HG03196 (cell line): ENCODE results near the gene IMMP2L.

ENCODE experiments used
- ATAC-seq: cut with Tn5 transposase; IDR thresholded peaks from one replicate; pipeline ENCODE4 v1.9.1; 2021; ENCODE audit not compliant: unreplicated experiment

IMMP2L gene

DNA sequence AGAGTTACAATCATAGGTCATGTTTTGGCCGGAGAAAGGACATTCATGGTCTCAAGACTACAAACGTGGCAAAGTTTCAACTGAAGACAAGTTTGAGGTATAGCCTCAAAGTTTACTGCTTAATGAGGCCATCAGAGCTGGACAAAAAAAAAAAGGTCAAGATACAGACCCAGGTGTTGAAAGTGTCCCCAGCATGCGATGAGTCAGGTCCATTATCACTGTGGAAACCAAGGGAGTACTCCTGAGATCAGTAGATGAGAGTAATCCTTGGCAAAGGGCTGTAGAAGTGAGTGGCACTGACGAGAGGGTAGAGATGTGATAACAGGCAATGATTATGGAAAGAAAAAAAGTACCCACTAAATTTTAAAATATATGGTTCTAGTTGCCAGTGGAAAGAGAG lies 551.5 kb downstream of the IMMP2L start:
- ATAC-seq = no peak

DNA sequence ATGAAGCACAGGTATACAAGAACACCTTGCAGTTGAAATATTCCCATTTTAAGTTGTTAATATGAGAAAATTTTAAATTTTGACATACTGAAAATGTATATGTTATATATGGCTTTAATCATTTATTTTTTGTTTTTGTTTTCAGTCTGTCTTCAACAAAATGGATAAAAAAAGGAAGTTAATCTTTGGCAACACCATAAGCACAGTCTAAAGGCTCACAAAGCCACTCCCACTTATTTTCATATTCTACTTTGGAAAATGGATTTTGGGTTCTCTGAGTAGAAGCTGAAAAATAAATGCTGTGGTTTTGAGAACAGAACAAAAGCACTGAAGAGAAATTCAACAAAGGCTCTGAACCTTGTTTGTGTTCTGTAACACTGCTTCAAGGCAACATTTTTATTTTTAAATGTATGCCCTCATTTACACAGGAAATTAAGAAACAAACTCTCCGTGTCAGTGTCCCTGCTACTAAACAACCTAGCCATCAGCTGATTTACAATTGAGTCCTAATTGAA lies 552.7 kb downstream of the IMMP2L start:
- no peak for ATAC-seq

DNA sequence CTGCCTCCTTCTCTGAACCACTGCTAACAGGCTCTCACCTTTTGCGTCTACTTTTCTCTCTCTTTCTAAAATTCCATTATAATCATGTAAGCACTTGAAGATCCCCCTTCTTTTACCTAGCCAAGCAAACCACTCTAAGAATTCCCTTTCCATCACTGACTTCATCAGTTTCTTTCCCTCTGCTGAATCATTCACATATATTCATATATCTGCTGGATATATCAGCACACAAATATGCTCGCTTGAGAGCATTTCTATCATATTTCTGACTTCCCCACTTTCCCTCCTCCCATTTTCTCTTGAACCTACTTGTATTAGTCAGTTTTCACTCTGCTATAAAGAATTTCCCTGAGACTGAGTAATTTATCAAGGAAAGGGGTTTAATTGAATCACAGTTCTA lies 555.6 kb downstream of the IMMP2L start:
- ATAC-seq = no peak

DNA sequence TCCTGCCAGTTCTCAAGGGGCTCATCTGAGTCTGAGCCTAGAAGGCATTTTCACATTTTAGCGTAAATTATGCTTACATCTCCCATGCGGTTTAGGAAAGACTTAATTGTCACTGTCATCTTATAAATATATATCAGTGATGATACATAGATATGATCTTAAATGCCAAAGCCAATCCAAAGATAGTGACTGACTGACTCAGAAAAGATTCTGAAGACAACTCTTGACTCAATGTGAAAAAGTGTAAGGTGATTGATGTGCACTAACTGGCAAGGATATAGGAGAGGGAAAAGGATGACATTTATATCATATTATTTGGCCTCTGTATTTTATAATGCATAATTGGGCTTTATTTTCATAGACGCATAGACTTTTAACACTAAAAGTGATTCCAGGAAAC lies 556.3 kb downstream of the IMMP2L start:
- no peak for ATAC-seq

DNA sequence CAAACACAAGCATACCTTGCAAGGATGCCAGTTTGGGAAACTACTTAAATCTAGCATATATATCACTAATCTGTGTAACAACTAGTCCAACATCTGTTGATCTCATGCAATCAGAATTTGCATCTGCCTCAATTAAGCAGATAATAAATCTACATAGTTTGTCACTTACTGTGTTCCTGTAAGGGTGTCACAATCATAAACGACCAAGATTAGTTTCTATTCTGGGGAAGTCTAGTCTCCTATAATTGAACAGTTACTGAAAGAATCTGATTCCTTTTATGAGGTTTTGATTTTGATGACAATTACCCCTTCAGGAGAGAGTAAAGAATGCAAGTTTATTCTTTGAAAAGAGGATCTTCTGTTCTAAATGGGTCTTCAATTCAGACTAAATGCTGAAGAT lies 556.8 kb downstream of the IMMP2L start:
- no peak for ATAC-seq

DNA sequence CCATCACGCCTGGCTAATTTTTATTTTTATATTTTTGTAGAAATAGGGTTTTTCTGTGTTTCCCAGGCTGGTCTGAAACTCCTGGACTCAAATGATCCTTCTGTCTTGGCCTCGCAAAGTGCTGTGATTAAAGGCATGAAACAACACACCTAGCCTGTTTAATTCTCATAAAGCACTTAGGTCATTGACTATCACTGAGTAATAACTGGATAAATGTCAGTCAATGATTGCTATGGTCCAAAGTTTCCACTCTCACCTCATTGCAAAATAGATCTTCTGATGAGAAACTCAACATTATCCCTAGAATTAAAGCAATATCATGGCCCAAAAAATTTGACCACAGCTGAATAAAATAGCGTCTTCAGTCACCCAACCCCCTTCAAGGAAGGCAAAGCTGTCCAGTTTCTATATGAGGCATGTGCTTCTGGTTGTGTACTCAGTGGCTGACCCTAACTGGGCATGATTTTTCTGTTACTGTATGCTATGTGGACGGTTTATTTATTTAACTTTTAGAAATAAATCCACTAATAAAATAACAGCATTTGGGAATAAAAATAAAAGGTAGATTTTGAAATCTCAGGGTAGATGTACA lies 557.9 kb downstream of the IMMP2L start:
- no peak for ATAC-seq

DNA sequence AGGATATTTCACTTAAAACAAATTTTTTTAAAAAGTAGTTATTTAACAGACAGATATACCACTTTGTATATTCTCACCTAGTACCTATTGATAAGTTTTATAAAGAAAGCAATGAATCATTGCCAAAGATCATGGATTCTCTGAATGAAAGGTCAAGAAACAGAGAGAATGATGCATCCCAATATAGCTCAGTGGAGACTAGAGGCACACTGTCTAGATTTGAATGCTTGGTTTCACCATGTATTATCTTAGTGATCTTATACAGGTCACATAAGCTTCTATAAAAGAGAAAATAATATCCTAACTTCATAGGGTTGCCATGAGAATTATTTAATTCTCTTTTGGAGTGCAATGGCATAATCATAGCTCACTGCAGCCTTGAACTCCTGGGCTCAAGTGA lies 558.4 kb downstream of the IMMP2L start:
- ATAC-seq = no peak

DNA sequence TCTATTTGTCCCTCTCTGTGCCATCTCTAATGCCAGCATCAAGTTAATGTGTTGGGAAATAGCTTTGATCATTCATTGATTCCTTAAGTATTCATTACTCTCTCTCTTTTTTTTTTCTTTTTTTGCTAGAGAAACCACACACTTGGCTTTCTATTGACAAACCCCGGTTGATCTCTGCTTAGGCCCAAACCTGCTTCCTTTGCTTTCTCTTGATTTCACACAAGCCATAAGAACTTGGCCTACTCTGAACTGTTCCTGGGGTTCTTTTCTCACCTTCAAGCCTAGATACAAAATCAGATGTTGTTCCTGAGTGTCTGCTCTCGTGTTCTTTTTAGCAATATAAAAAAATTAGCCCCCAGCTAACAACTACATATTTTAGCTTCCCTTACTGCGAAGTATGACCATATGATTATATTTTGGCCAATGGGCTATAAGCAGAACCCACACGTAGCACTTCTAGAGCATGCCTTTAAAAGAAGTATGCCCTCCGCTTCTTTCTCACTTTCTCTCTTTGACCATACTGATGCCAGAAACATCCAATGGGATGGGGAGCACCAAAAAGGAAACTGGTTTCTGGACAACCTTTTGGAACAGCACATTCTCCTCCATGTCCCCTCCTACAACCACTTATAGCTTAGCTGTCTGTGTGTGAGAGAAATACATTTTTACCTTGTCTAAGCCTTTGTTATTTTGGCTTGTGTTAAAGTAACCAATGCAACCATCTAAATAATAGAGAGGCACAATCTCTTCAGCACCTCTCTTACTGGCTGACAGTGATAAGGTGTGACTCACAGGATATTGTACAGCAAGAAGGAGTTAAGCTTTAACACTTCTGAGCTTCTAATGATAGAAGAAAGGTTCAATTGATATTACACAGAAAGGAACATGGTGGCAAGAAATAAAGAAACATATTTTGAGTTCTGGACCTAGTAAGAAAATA lies 568.0 kb downstream of the IMMP2L start:
- no peak for ATAC-seq

DNA sequence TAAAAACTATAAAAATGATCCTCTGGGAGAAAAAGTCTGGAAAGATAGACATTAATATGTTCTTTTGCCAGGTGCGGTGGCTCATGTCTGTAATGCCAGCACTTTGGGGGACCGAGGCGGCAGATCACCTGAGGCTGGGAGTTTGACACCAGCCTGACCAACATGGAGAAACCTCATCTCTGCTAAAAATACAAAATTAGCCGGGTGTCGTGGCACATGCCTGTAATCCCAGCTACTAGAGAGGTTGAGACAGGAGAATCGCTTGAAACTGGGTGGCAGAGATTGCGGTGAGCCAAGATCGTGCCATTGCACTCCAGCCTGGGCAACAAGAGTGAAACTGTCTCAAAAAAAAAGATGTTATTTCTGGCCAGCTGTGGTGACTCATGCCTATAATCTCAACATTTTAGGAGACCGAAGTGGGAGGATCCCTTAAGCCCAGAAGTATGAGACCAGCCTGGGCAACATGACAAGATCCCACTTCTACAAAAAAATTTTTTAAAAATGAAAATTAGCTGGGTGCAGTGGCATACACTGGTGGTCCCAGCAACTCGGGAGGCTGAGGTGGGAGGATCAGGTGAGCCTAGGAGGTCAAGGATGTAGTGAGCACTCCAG lies 573.3 kb downstream of the IMMP2L start:
- ATAC-seq = no peak

DNA sequence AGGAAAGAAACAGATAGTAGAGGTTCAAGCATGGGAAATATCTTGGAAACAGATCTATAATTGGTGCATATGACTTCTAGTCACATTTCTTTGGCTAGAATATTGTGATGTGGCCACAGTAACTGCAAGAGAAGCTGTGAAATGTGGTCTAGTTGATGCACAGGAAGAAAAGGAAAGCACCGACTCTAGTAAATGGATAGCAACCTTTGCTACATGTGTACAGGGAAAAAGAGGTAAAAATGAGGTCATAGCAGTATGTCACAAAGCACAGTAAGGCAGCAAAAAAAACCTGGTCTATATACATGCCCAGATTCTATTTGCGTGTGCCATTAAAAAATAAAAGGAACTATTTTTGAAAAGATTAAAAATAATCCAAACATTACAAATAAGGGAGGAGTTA lies 573.9 kb downstream of the IMMP2L start:
- no peak for ATAC-seq

DNA sequence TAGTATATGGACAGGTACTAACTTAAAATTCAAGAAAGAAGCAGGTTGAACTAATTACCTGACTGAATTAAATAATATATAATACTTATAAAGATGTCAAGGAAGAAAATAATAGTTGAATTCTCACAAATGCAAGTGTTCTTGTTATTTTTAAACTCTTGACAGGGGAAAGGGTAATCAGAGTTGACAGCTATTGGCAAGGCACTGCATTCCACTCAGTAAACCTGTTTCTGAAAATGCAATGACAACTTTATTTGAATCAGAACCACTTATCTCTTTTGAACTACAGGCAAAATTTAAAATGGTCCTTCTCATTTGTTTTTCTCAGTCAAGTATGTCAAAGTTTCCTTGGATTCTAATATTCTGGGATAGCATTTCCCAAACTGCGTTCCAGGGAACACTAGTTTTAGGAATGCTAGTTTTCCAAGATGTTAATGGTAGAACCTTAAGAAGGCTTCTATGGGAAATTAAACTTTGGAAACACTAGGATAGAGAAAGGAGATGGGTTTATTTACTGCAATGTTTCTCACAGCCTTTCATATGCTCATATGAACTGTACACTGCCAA lies 575.1 kb downstream of the IMMP2L start:
- no peak for ATAC-seq

DNA sequence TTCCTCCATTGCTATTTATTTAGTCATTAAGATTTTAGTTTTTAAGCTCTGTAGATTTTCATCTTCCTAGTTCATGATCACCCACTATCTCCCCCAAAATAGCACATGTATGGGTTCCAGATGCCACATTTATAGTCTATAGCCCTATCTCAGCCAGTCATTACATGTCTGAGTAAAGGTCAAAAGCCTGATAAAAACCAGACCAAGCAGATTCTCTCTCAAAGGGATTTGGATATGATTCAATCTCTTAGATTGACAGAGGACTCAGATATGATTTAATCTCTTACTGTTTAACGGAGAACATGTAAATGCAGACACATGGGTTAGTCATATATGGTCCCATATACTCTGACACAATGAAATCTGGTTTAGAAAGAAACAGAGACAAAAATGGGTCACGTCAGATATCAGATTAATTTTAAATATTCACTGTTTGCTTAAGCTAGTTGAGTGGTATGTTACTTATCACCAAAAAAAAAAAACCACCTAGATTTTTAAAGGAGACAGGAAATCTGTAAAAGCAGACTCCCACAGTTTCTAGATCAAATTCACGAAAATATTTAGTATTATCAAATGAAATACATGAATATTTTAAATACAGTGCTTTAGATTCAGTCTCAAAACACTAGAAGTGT lies 578.4 kb downstream of the IMMP2L start:
- ATAC-seq = no peak

DNA sequence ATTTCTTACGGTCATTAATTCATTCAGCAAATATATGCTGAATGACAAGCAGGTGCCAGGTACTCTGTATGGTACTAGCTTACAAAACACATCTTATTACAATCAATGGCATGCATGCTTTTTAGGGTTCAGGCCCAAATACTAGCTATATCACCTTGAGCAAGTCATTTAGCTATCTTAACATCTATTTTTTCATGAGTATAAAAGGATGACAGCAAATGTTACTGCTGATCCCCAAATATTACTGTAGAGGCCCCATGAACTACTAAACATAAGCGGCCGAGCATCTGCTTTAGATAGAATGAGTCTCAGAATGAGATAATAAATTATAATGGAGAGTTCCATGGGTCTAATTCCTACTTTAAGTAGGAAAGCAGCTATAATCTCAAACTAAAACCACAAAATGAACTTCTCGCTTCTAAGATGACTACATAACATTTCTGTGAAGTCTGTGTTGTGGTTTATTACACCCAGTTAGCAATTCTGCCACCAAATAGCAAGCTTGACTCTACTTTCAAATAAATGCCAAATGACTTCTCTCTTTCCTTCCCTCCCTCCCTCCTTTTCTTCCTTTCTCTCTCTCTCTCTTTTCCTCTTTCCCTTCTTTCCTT lies 585.1 kb downstream of the IMMP2L start:
- ATAC-seq = no peak

DNA sequence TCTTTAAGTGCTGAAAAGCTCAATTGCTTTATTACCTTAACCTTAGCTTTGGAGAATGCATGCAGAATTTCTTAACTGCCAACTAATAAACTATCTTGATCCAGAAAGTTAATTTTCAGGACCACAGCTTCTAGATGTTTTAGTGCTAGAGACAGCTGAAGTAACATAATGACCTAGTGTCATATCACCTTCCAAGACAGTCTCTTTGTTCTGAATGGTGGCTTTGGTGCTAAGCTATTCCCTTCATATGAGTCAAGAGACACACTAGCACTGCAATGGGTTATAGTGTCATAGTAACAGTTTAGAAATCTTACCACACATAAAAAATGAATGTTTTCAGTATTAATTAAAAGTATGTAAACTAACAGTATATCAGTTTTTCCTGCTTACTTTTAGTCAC lies 586.8 kb downstream of the IMMP2L start:
- no peak for ATAC-seq

DNA sequence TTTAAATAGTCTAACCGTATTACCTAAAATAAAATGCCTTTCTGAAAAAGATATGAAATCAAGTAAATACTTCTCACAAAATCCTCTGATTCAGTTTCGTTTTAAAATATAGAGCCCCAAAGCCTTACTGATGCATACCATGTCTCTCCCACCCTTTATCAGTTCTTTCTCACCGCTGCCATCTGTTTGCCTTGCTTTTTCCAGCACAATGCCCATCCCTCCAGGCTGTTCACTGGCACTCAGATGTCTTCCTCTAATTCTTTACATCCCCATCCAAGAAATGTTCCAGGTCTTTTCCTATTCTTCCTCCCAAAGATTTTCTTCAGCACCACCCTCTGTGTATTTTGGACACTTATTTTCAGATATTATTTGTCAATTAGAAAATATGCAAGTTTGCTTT lies 587.9 kb downstream of the IMMP2L start:
- no peak for ATAC-seq

DNA sequence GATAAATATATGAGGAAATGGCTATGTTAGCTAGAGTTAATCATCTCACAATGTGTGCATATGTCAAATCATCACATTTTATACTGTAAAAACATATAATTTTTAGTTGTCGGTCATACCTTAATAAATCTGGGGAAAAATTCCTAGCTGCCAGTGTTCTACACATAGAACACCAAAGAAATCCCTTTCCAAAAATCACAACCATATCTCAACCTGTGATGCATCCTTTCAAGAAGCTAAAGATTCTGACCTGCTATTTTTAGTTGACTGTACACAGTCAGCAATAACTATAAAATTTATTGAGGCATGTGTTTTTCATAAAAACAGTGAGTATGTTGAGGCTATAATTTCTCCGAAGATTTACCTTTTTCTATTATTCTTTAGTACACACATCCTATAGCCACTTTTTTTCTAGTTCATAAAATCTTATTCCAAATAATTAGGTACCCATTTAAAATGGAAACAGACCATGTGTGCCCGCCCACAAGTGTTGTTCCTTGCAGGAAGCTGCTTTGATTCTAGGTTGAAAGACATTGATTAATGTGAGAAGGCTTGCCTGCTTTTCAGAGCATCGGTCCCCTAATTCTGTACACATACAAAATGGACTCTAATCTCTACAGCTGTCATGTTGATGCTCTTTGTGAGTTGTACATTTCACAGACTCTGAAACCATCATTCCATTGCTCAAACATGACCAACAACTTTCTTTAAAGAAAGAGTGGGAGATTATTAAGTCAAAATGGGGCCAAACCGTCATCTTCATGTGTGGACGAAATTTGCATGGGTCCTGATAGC lies 588.9 kb downstream of the IMMP2L start:
- ATAC-seq = no peak

DNA sequence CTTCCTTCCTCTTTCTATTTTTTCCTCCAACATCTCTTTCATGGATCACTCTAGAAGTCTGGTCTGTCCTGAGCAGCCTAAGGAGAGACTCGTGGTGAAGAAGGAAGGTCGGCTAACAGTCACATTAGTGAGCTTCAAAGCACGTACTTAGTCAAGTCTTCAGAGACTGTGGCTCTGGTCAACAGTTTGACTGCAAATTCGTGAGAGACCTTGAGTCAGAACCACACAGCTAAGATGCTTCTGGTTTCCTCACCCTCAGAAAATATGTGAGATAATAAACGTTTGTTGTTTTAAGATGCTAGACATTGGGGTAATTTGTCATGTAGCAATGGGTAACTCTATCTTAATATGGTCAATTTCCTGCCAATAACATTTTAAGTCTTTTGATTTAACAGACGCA lies 597.5 kb downstream of the IMMP2L start:
- no peak for ATAC-seq

DNA sequence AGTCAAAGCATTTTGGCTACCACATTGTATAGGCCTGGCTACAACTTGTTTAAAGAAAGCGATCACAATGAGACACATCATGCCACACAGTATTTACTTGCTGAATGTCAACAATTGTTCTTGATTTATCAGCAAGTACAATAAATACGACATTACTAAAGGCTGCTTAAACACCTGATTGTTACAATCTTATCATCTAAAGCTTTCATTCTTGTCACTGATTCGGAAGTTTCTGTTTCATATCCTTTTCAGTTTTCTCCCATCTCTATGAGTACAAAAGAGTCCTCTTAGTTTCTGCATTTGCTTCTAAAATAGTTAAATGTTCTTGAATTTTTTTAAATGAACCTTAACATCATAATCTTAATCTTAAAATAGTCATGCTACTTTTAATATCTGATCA lies 599.5 kb downstream of the IMMP2L start:
- no peak for ATAC-seq

DNA sequence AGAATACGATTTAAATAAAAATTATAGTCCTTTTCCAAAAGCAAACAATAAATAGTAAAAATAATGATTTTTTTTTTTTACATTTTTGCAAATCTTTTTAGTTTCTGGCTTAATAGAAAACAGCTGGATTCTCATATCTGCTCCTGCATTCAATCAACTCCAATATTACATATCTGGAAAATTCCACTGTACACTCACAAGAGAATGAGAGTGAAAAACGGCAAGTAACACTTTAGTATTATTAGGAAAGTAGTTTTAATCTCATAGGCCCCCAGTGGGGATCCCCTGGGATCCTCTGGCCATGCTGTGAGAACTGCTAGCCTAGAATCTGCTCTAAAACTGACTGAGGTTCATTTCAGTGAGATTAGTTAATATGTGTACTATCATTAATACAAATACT lies 599.9 kb downstream of the IMMP2L start:
- ATAC-seq = no peak

DNA sequence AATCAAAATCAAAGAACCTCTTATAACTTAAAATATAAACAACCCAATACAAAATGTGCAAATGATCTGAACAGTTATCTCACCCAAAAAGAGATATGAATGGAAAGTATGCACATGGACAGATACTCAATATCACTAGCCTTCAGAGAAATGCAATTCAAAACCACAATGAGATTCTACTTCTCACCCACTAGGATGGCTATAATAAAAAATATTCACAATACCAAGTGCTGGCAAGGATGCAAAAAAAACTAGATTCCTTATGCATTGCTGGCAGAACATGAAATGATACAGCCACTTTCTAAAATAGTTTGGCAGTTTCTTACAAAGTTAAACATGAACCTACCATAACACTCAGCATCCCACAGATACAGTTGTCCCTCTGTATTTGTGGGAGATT lies 601.5 kb downstream of the IMMP2L start:
- no peak for ATAC-seq
